GM21528 (cell line): Measurements from ENCODE around the gene LPP.

ENCODE experiments used
- ATAC-seq: cut with Tn5 transposase; IDR thresholded peaks from one replicate; pipeline ENCODE4 v1.9.1; 2021; ENCODE audit warnings: mild to moderate bottlenecking, moderate library complexity; ENCODE audit not compliant: unreplicated experiment, low FRiP score

LPP gene

DNA sequence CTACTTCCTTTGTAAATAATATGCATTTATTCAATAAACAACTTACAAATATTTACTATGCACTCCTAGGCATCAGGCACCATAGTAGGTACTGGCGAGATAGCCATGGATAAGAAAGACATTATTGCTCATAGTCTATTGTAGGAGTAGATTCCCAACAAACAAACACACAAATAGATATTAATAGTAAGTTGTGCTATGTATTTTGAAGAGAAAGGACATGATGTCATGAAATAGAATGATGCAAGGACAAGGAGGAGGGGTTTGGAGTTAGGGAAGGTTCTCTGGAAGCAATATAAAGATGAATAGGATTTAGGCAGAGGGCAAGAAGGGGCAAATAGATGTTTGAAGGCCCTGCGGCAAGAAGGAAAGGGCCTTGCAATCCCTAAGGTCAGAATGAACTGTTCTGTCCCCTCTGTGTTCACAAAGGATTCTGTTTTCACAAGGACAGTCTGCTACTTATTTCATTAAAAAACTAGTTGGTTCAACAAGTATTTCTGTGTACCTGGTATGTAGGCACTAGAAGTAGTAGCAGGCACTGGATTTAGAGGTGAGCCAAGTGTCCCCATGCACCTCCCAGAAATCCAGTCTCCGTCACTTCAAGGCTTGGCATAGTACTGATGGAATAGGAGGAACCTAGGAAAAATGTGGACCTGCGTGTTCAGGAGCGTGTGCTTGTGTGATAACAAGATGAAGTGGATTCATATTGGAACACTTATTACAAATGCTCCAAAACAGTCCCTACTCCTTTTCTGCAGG is 786.0 kb downstream of the LPP start:
- ATAC-seq: no peak
